Smooth muscle cell (in vitro differentiated cells): ENCODE data around the gene NEAT1. TPM values are rescaled to one million over a fixed set of nuclear protein-coding genes. Genes with fewer than 3 reads are reported as not detected.

Source experiments
- DNase-seq: peaks from one replicate; lab custom pipeline; 2025; ENCODE audit not compliant: unreplicated experiment; lab: John Stamatoyannopoulos, UW
- H2AFZ ChIP-seq: fragments of 200-600 bp; sonication (generic); 2 replicates; pipeline ENCODE4 v1.6.0; 2016; ENCODE audit warnings: antibody characterized with exemption, low read depth, mild to moderate bottlenecking
- H3F3A ChIP-seq: fragments of 200-600 bp; sonication (generic); 2 replicates; pipeline ENCODE4 v1.6.0; 2017; ENCODE audit warnings: antibody characterized with exemption, low read depth
- H3K27ac ChIP-seq: fragments of 200-600 bp; sonication (generic); 2 replicates; pipeline ENCODE4 v1.5.1; 2016; ENCODE audit warnings: low read depth, mild to moderate bottlenecking
- H3K27me3 ChIP-seq: fragments of 200-600 bp; sonication (generic); 2 replicates; pipeline ENCODE4 v1.6.1; 2016; ENCODE audit warnings: low read depth, mild to moderate bottlenecking
- H3K36me3 ChIP-seq: fragments of 200-600 bp; sonication (generic); 2 replicates; pipeline ENCODE4 v1.5.1; 2016; ENCODE audit warnings: low read depth
- H3K4me1 ChIP-seq: fragments of 200-600 bp; sonication (generic); 2 replicates; pipeline ENCODE4 v1.5.1; 2016; ENCODE audit warnings: low read depth
- H3K4me2 ChIP-seq: fragments of 200-600 bp; sonication (generic); 2 replicates; pipeline ENCODE4 v1.6.0; 2016; ENCODE audit warnings: mild to moderate bottlenecking
- H3K4me3 ChIP-seq: fragments of 200-600 bp; sonication (generic); 2 replicates; pipeline ENCODE4 v1.5.1; 2016; ENCODE audit warnings: mild to moderate bottlenecking
- H3K79me2 ChIP-seq: fragments of 200-600 bp; sonication (generic); 2 replicates; pipeline ENCODE4 v1.6.0; 2016; ENCODE audit warnings: low read depth, mild to moderate bottlenecking
- H3K9ac ChIP-seq: fragments of 200-600 bp; sonication (generic); 2 replicates; pipeline ENCODE4 v1.6.0; 2016; ENCODE audit warnings: low read depth
- H3K9me3 ChIP-seq: fragments of 200-600 bp; sonication (generic); replicated peaks from 2 replicates; pipeline ENCODE4 v1.5.1; 2016; ENCODE audit warnings: low read depth
- H4K20me1 ChIP-seq: fragments of 200-600 bp; sonication (generic); 2 replicates; pipeline ENCODE4 v1.6.0; 2016; ENCODE audit warnings: low read depth
- WGBS: methylation state at CpG from one replicate; pipeline ENCODE4 v1.1.7; 2016; ENCODE audit warnings: low lambda C conversion rate; 5-methylcytosine and 5-hydroxymethylcytosine counted together
- polyA plus RNA-seq: library from polyadenylated mRNA; unstranded; fragments of >200 nt; fragmentation: Nextera tagmentation; extraction: Ambion mirVana; gene quantifications from 2 replicates; pipeline ENCODE4 v1.2.1, GENCODE V29; 2016
- total RNA-seq: library from RNA; depleted of rRNA; stranded (reverse); fragments of >200 nt; gene quantifications from 2 replicates; pipeline ENCODE4 v1.2.3, GENCODE V29; 2014
- TF ChIP-seq, protein P1 (sequence below): fragments of 200-600 bp; sonication (generic); IDR thresholded peaks from 2 replicates; pipeline ENCODE4 v1.5.1; 2017; ENCODE audit warnings: borderline replicate concordance, mild to moderate bottlenecking, antibody characterized with exemption; ENCODE audit not compliant: insufficient read depth, poor library complexity, severe bottlenecking

The NEAT1 gene
- total and polyA plus RNA-seq, 2 experiments from 2014 or later, result 14.9 to 155 TPM

DNA sequence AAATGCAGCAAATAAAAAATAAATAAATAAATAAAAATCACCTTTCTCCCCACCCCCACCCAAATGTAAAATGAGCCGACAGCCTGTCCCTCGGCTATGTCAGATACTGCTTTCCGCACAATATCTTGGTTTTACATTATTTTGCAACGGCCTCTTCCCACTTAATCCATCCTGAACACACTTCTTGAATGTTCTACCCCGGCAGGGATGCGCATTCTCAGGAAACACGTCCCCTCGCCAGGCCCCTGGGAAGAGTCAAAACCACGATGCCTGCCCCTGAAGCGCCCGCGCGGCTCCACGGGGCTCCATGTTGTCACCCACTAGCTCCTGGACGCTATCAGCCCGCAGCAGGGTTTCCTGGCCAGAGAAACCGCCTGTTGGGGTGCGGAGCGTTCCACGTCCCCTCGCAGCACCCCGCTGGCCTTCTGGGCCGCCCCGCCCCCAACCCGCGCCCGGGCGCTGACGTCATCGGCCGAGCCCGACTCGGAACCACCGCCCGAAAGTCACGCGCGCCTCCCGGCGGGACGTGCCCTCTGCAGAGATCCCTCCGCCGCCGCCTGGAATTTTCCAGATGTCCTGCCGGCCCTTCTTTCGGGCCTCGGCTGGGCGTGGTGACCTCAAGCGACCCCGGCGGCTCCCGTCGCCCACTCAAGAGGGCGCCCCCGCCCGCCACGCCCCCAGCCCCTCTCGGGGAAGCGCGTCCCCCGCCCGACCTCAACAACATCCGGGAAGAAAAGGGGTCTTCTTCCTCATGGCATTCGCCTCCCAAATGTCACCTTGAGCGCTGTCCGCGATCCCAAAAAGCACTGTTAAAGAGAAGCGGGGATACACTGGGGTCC, 585 bp upstream of the NEAT1 start:
- peak overlapping the region; percentile 88 for H3K4me3 ChIP-seq
- H3K36me3 ChIP-seq, result no peaks in the 10 kb centered on the region
- peaks cover 46% of the 10 kb centered on the region for H3K4me1 ChIP-seq
- 1% methylated on average over 66 of the region's 68 CpGs for WGBS
- no peaks in the 10 kb centered on the region for H3K27me3 ChIP-seq
- H3K27ac ChIP-seq, result peak overlapping the region; percentile 100
- H4K20me1 ChIP-seq, result peaks cover 44% of the 10 kb centered on the region
- H3F3A ChIP-seq, result peaks cover 65% of the 10 kb centered on the region
- DNase-seq, result peak; percentile 97
- H2AFZ ChIP-seq, result no peak overlapping the region
- peaks cover 59% of the 10 kb centered on the region for H3K79me2 ChIP-seq
- H3K4me2 ChIP-seq, result peak overlapping the region; percentile 99
- TF ChIP-seq, protein P1, sequence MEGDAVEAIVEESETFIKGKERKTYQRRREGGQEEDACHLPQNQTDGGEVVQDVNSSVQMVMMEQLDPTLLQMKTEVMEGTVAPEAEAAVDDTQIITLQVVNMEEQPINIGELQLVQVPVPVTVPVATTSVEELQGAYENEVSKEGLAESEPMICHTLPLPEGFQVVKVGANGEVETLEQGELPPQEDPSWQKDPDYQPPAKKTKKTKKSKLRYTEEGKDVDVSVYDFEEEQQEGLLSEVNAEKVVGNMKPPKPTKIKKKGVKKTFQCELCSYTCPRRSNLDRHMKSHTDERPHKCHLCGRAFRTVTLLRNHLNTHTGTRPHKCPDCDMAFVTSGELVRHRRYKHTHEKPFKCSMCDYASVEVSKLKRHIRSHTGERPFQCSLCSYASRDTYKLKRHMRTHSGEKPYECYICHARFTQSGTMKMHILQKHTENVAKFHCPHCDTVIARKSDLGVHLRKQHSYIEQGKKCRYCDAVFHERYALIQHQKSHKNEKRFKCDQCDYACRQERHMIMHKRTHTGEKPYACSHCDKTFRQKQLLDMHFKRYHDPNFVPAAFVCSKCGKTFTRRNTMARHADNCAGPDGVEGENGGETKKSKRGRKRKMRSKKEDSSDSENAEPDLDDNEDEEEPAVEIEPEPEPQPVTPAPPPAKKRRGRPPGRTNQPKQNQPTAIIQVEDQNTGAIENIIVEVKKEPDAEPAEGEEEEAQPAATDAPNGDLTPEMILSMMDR, result no peak
- H3K9ac ChIP-seq, result peak overlapping the region; percentile 99
- no peaks in the 10 kb centered on the region for H3K9me3 ChIP-seq

DNA sequence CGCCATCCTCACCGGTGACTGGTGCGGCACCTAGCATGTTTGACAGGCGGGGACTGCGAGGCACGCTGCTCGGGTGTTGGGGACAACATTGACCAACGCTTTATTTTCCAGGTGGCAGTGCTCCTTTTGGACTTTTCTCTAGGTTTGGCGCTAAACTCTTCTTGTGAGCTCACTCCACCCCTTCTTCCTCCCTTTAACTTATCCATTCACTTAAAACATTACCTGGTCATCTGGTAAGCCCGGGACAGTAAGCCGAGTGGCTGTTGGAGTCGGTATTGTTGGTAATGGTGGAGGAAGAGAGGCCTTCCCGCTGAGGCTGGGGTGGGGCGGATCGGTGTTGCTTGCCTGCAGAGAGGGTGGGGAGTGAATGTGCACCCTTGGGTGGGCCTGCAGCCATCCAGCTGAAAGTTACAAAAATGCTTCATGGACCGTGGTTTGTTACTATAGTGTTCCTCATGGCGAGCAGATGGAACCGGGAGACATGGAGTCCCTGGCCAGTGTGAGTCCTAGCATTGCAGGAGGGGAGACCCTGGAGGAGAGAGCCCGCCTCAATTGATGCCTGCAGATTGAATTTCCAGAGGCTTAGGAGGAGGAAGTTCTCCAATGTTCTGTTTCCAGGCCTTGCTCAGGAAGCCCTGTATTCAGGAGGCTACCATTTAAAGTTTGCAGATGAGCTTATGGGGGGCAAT, 1.1 kb downstream of the NEAT1 start:
- peak overlapping the region; percentile 88 for H3K4me3 ChIP-seq
- no peak overlapping the region for H2AFZ ChIP-seq
- no peak for DNase-seq
- H3K36me3 ChIP-seq, result no peaks in the 10 kb centered on the region
- H3K79me2 ChIP-seq, result peaks cover 70% of the 10 kb centered on the region
- H3K9me3 ChIP-seq, result no peaks in the 10 kb centered on the region
- peaks cover 60% of the 10 kb centered on the region for H4K20me1 ChIP-seq
- WGBS, result 27% methylated on average over 19 of the region's 19 CpGs
- H3K9ac ChIP-seq, result peak overlapping the region; percentile 99
- no peaks in the 10 kb centered on the region for H3K27me3 ChIP-seq
- TF ChIP-seq, protein P1, result no peak
- H3K4me2 ChIP-seq, result peak overlapping the region; percentile 99
- peaks cover 36% of the 10 kb centered on the region for H3K4me1 ChIP-seq
- H3K27ac ChIP-seq, result peak overlapping the region; percentile 100
- H3F3A ChIP-seq, result peaks cover 71% of the 10 kb centered on the region

GRCh38 chr11:65424205-65425104, 1.9 kb downstream of the NEAT1 start:
- DNase-seq, result no peak
- no peaks in the 10 kb centered on the region for H3K9me3 ChIP-seq
- peak overlapping the region; percentile 88 for H3K4me3 ChIP-seq
- no peak overlapping the region for H2AFZ ChIP-seq
- peaks cover 73% of the 10 kb centered on the region for H3F3A ChIP-seq
- H3K27me3 ChIP-seq, result no peaks in the 10 kb centered on the region
- H3K36me3 ChIP-seq, result no peaks in the 10 kb centered on the region
- peak overlapping the region; percentile 99 for H3K9ac ChIP-seq
- peaks cover 68% of the 10 kb centered on the region for H4K20me1 ChIP-seq
- peaks cover 78% of the 10 kb centered on the region for H3K79me2 ChIP-seq
- 14% methylated on average over 18 of the region's 18 CpGs for WGBS
- peak overlapping the region; percentile 100 for H3K27ac ChIP-seq
- TF ChIP-seq, protein P1, result no peak
- H3K4me1 ChIP-seq, result peaks cover 31% of the 10 kb centered on the region
- H3K4me2 ChIP-seq, result peak overlapping the region; percentile 99
